ENCODE data around the gene CNTN5.

Gene CNTN5

GRCh38 chr11:99645934-99646333, 625.2 kb downstream of the CNTN5 start:
- DNase-seq, result no peak

GRCh38 chr11:99670067-99670676, 649.4 kb downstream of the CNTN5 start:
- no peak for DNase-seq

- DNase-seq, result no peak
Observed at GRCh38 chr11:99671808-99672409, 651.2 kb downstream of the CNTN5 start.

GRCh38 chr11:99676292-99676691, 655.5 kb downstream of the CNTN5 start:
- DNase-seq, result no peak

GRCh38 chr11:99682171-99682570, 661.4 kb downstream of the CNTN5 start:
- no peak for DNase-seq

GRCh38 chr11:99682646-99683045, 661.9 kb downstream of the CNTN5 start:
- no peak for DNase-seq

GRCh38 chr11:99683933-99684332, 663.2 kb downstream of the CNTN5 start:
- DNase-seq, result no peak

GRCh38 chr11:99686838-99687237, 666.1 kb downstream of the CNTN5 start:
- no peak for DNase-seq

- no peak for DNase-seq
Observed at GRCh38 chr11:99687320-99687719, 666.6 kb downstream of the CNTN5 start.

- no peak for DNase-seq
Observed at GRCh38 chr11:99693941-99694492, 673.3 kb downstream of the CNTN5 start.

- no peak for DNase-seq
Observed at GRCh38 chr11:99695106-99695505, 674.4 kb downstream of the CNTN5 start.

- no peak for DNase-seq
Observed at GRCh38 chr11:99706848-99707247, 686.1 kb downstream of the CNTN5 start.

GRCh38 chr11:99708928-99709672, 688.4 kb downstream of the CNTN5 start:
- DNase-seq, result no peak

- DNase-seq, result no peak
Observed at GRCh38 chr11:99716302-99716701, 695.6 kb downstream of the CNTN5 start.

GRCh38 chr11:99718291-99718690, 697.5 kb downstream of the CNTN5 start:
- DNase-seq, result no peak

- DNase-seq, result no peak
Observed at GRCh38 chr11:99739464-99740089, 718.8 kb downstream of the CNTN5 start.

- DNase-seq, result no peak
Observed at GRCh38 chr11:99742501-99742900, 721.8 kb downstream of the CNTN5 start.

GRCh38 chr11:99759787-99760186, 739.0 kb downstream of the CNTN5 start:
- no peak for DNase-seq

- no peak for DNase-seq
Observed at GRCh38 chr11:99766811-99767210, 746.1 kb downstream of the CNTN5 start.

- no peak for DNase-seq
Observed at GRCh38 chr11:99773646-99774045, 752.9 kb downstream of the CNTN5 start.

- DNase-seq, result no peak
Observed at GRCh38 chr11:99781074-99781473, 760.3 kb downstream of the CNTN5 start.

GRCh38 chr11:99791354-99791753, 770.6 kb downstream of the CNTN5 start:
- no peak for DNase-seq

GRCh38 chr11:99795999-99796398, 775.2 kb downstream of the CNTN5 start:
- no peak for DNase-seq

GRCh38 chr11:99803501-99803900, 782.8 kb downstream of the CNTN5 start:
- DNase-seq, result no peak
